Right atrium auricular region (tissue), 2 donors: ENCODE measurements around the gene SLC8A2. TPM values are rescaled to one million over a fixed set of nuclear protein-coding genes. Genes with fewer than 3 reads are reported as not detected.

ENCODE experiments used
- DNase-seq: peaks from one replicate; pipeline ENCODE4 v3.0.0-alpha.2; 2019; ENCODE audit warnings: low spot score
- H3K27ac ChIP-seq, 2 donors: fragments of 200-600 bp; sonication (generic); 1 replicate in 1 of 2; 2 replicates in 1 of 2; pipeline ENCODE4 v1.5.1; 2016 to 2019
- H3K27me3 ChIP-seq, 2 donors: fragments of 200-600 bp; sonication (generic); one replicate each; pipeline versions ENCODE4 v1.5.1 to v1.6.0; 2017 to 2019
- H3K36me3 ChIP-seq: fragments of 200-600 bp; sonication (generic); one replicate; pipeline ENCODE4 v1.5.1; 2016
- H3K4me1 ChIP-seq, 2 donors: fragments of 200-600 bp; sonication (generic); one replicate each; pipeline versions ENCODE4 v1.5.1 to v1.6.0; 2017 to 2019
- H3K4me3 ChIP-seq, 2 donors: fragments of 200-600 bp; sonication (generic); 1 replicate in 1 of 2; 2 replicates in 1 of 2; pipeline ENCODE4 v1.5.1; 2017 to 2019; ENCODE audit warnings: mild to moderate bottlenecking in 1 of 2, moderate library complexity in 1 of 2
- H3K9me3 ChIP-seq, 2 donors: fragments of 200-600 bp; sonication (generic); one replicate each; pipeline ENCODE4 v1.5.1; 2019
- CTCF ChIP-seq, 2 donors: fragments of 200-600 bp; sonication (generic); IDR thresholded peaks; one replicate each; pipeline ENCODE4 v1.5.1; 2019; ENCODE audit warnings: antibody characterized with exemption in 2 of 2
- total RNA-seq, 2 donors: library from RNA; depleted of rRNA; stranded (reverse); fragments of >200 nt; gene quantifications; one replicate each; pipeline ENCODE4 v1.1.0, GENCODE V29; 2016

The SLC8A2 gene
- total RNA-seq, 2 donors from 2014 or later, result 0.28 to 0.37 TPM

- no peaks in the 10 kb centered on the region for H3K27me3 ChIP-seq
- H3K27ac ChIP-seq, result peak overlapping the region; percentile 78 to 84
- no peak overlapping the region for H3K4me3 ChIP-seq
- no peak for TF ChIP-seq CTCF (IDR thresholded peaks at IDR 0.05)
- H3K36me3 ChIP-seq, result peaks cover 67% of the 10 kb centered on the region
- H3K9me3 ChIP-seq, result no peaks in the 10 kb centered on the region
- H3K4me1 ChIP-seq, result peaks cover 0 to 51% of the 10 kb centered on the region in 2 donors
- no peak for DNase-seq
Observed at GRCh38 chr19:47492571-47493377, 21.1 kb upstream of the SLC8A2 start.

- Histone ChIP-seq H3K4me3 (no peak overlapping the region), H3K27me3 (no peaks in the 10 kb centered on the region), H3K36me3 (peaks cover 67% of the 10 kb centered on the region), H3K9me3 (no peaks in the 10 kb centered on the region), H3K4me1 (peaks cover 0 to 45% of the 10 kb centered on the region in 2 donors), H3K27ac (peak overlapping the region; percentile 78 to 84)
- TF ChIP-seq CTCF (IDR thresholded peaks at IDR 0.05), result no peak
- no peak for DNase-seq
Observed at GRCh38 chr19:47492137-47492533, 20.4 kb upstream of the SLC8A2 start.

DNA sequence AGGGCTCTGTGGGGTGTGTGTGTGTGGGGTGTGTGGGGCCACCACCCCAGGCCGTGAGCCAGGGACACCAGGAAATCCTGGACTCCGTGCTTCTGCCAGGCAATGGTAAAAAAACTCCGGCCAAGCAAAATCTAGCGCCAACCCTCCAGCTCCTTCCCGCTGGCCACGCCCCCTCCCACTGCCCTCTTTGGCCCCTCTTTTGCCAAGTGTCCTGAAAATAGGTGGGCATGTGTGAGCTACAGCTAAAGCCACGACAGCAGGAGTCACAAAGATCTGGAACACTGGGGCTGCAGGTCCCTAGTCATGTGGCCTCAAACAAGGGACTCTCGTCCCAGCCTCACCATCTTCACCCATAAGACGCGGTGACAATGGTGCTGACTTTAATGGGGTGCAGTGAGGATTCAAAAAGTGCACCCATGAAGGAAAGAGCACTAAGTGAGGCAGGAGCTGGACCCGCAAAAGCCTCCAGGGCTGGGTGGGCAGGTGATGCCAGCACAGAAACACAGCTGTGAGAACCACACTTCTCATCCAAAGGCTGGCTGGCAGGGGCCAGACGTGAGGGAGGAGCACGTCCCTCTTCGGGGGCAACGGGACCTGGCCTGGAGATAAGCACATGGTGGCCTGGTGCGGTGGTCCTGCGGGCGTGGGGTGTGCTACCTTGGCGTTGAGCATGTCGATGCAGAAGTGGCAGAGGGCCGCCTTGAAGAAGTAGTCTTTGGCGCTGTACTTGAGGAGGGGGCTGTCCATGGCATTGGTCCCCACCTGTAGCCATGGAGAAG, 19.9 kb upstream of the SLC8A2 start:
- Histone ChIP-seq H3K27me3 (no peaks in the 10 kb centered on the region), H3K36me3 (peaks cover 67% of the 10 kb centered on the region), H3K4me3 (no peak overlapping the region), H3K4me1 (peaks cover 0 to 43% of the 10 kb centered on the region in 2 donors), H3K9me3 (no peaks in the 10 kb centered on the region), H3K27ac (peak overlapping the region; percentile 78 to 84)
- TF ChIP-seq CTCF (IDR thresholded peaks at IDR 0.05), result no peak
- no peak for DNase-seq

- Histone ChIP-seq H3K36me3 (peaks cover 60% of the 10 kb centered on the region), H3K4me3 (no peak overlapping the region), H3K4me1 (peaks cover 0 to 43% of the 10 kb centered on the region in 2 donors), H3K27ac (no peak overlapping the region), H3K27me3 (no peaks in the 10 kb centered on the region), H3K9me3 (no peaks in the 10 kb centered on the region)
- DNase-seq, result no peak
- TF ChIP-seq CTCF (IDR thresholded peaks at IDR 0.05), result no peak
Observed at GRCh38 chr19:47490847-47491246, 19.2 kb upstream of the SLC8A2 start.

DNA sequence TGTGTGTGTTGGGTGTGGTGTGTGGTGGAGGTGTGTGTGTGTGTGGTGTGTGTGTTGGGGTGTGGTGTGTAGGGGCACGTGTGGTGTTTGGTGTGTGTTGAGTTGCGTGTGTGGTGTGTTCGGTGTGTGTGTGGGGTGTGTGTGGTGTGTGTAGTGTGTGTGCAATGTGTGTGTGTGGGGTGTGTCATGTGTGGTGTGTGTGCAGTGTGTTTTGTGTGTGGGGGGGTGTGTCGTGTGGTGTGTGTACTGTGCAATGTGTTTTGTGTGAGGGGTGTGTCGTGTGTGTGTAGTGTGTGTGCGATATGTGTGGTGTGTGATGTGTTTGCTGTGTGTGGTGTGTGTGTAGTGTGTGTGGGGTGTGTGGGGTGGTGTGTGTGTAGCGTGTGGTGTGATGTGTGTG, 18.3 kb upstream of the SLC8A2 start:
- peaks cover 0 to 40% of the 10 kb centered on the region in 2 donors for H3K4me1 ChIP-seq
- H3K27me3 ChIP-seq, result no peaks in the 10 kb centered on the region
- no peak overlapping the region for H3K27ac ChIP-seq
- H3K4me3 ChIP-seq, result no peak overlapping the region
- TF ChIP-seq CTCF (IDR thresholded peaks at IDR 0.05), result no peak
- no peaks in the 10 kb centered on the region for H3K9me3 ChIP-seq
- no peak for DNase-seq
- peaks cover 52% of the 10 kb centered on the region for H3K36me3 ChIP-seq
